Activated naive CD8-positive, alpha-beta T cell (primary cell): ENCODE measurements around the gene B4GALT2.
A peak's percentile ranks its signal among the peaks of the same experiment; 100 is the strongest.

Experiments used
- H3K27ac Mint-ChIP-seq: one replicate; pipeline ENCODE4 v1.8.0; 2021; ENCODE audit warnings: mixed read lengths
- H3K27me3 Mint-ChIP-seq: one replicate; pipeline ENCODE4 v1.8.0; 2021; ENCODE audit warnings: mixed read lengths
- H3K36me3 Mint-ChIP-seq: one replicate; pipeline ENCODE4 v1.8.0; 2021; ENCODE audit warnings: mixed read lengths
- H3K4me1 Mint-ChIP-seq: one replicate; pipeline ENCODE4 v1.8.0; 2021; ENCODE audit warnings: low read depth, mixed read lengths
- H3K4me3 Mint-ChIP-seq: one replicate; pipeline ENCODE4 v1.8.0; 2021; ENCODE audit warnings: mild to moderate bottlenecking, mixed read lengths
- H3K9me3 Mint-ChIP-seq: one replicate; pipeline ENCODE4 v1.8.0; 2021; ENCODE audit warnings: low read depth, mixed read lengths

The B4GALT2 gene

DNA sequence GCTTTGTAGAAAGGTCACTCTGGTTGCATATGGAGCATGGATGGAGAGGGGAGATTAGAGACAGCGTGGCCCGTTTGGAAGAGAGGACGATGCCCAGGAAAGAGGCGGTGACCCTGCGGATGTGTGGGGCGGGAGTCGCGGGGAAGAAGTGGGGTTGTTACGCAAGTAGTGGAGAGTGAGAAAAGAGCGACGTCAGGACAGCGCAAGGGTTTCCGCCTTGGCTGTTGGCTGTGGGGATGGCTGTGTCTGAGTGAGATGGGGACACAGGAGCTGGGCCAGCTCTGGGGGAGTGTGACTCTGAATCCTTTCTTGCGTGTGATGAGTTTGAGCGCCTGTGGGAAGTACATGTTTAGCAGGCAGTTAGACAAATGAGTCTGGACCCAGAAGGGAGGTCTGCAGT lies 3.8 kb downstream of the B4GALT2 start:
- H3K36me3 Mint-ChIP-seq: peaks cover 6% of the 10 kb centered on the region

GRCh38 chr1:43983253-43983899 lies 4.4 kb downstream of the B4GALT2 start:
- H3K4me3 Mint-ChIP-seq: no peak overlapping the region
- no peaks in the 10 kb centered on the region for H3K27me3 Mint-ChIP-seq
- no peaks in the 10 kb centered on the region for H3K9me3 Mint-ChIP-seq
- H3K4me1 Mint-ChIP-seq: peaks cover 11% of the 10 kb centered on the region
- H3K27ac Mint-ChIP-seq: no peak overlapping the region
- H3K36me3 Mint-ChIP-seq: peaks cover 4% of the 10 kb centered on the region

More for the DNA sequence above, 3.8 kb downstream of the B4GALT2 start:
- no peak overlapping the region for H3K4me3 Mint-ChIP-seq
- H3K4me1 Mint-ChIP-seq: peaks cover 17% of the 10 kb centered on the region
- H3K9me3 Mint-ChIP-seq: no peaks in the 10 kb centered on the region
- no peaks in the 10 kb centered on the region for H3K27me3 Mint-ChIP-seq
- no peak overlapping the region for H3K27ac Mint-ChIP-seq

- Mint-ChIP-seq H3K36me3 (peaks cover 4% of the 10 kb centered on the region), H3K4me1 (peaks cover 6% of the 10 kb centered on the region), H3K4me3 (no peak overlapping the region), H3K27me3 (no peaks in the 10 kb centered on the region), H3K9me3 (no peaks in the 10 kb centered on the region), H3K27ac (no peak overlapping the region)
These were observed 5.8 kb downstream of the B4GALT2 start for GRCh38 chr1:43984855-43985254.

DNA sequence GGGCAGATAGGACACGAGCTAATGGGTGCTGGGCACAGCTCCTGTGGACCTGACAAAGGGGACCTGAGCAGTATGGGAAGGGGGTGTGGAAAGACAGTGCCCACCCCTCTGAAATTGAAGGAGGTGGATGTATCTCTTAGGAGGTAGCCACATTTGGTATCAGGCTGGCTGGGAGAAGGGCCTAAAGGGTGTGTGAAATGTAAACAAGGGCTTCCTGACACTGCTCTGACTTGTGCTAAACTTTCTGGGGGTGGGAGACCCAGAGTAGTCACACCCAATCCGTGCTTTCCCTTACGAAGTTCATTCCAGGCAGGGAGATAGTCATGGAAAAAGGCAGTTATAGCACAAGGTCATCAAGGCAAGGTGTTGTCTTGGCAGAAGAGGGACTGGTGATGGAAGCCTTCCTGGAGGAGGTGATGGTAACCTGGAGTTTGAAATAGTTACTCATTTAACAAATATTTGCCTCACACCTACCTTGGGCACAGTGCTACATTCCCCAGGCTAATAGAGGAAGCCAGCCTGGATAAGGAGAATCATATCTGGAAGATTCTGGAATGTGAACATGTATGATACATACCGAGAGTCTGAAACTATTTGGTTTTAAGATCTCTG lies 7.1 kb downstream of the B4GALT2 start:
- no peak overlapping the region for H3K4me3 Mint-ChIP-seq
- H3K4me1 Mint-ChIP-seq: peaks cover under 1% of the 10 kb centered on the region
- H3K27ac Mint-ChIP-seq: no peak overlapping the region
- H3K36me3 Mint-ChIP-seq: peaks cover 4% of the 10 kb centered on the region
- H3K27me3 Mint-ChIP-seq: no peaks in the 10 kb centered on the region
- H3K9me3 Mint-ChIP-seq: no peaks in the 10 kb centered on the region

GRCh38 chr1:43986712-43987111 lies 7.7 kb downstream of the B4GALT2 start:
- no peak overlapping the region for H3K4me3 Mint-ChIP-seq
- H3K27ac Mint-ChIP-seq: no peak overlapping the region
- H3K36me3 Mint-ChIP-seq: peaks cover 4% of the 10 kb centered on the region
- no peaks in the 10 kb centered on the region for H3K27me3 Mint-ChIP-seq
- peaks cover 4% of the 10 kb centered on the region for H3K4me1 Mint-ChIP-seq
- no peaks in the 10 kb centered on the region for H3K9me3 Mint-ChIP-seq

- Mint-ChIP-seq H3K4me3 (no peak overlapping the region), H3K36me3 (peaks cover 4% of the 10 kb centered on the region), H3K9me3 (no peaks in the 10 kb centered on the region), H3K27ac (no peak overlapping the region), H3K4me1 (peaks cover 8% of the 10 kb centered on the region), H3K27me3 (no peaks in the 10 kb centered on the region)
These were observed 8.3 kb downstream of the B4GALT2 start for GRCh38 chr1:43987159-43987902.

DNA sequence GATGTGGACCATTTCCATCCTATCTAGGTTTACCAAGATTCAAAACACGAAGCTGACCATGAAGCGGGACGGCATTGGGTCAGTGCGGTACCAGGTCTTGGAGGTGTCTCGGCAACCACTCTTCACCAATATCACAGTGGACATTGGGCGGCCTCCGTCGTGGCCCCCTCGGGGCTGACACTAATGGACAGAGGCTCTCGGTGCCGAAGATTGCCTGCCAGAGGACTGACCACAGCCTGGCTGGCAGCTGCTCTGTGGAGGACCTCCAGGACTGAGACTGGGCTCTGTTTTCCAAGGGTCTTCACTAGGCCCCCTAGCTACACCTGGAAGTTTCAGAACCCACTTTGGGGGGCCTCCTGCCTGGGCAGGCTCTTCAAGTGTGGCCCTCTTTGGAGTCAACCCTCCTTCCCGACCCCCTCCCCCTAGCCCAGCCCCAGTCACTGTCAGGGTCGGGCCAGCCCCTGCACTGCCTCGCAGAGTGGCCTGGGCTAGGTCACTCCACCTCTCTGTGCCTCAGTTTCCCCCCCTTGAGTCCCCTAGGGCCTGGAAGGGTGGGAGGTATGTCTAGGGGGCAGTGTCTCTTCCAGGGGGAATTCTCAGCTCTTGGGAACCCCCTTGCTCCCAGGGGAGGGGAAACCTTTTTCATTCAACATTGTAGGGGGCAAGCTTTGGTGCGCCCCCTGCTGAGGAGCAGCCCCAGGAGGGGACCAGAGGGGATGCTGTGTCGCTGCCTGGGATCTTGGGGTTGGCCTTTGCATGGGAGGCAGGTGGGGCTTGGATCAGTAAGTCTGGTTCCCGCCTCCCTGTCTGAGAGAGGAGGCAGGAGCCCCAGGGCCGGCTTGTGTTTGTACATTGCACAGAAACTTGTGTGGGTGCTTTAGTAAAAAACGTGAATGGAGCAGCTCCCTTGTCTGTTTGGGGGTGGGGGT lies 11.5 kb downstream of the B4GALT2 start:
- H3K27ac Mint-ChIP-seq: peak overlapping the region; percentile 28
- no peaks in the 10 kb centered on the region for H3K27me3 Mint-ChIP-seq
- H3K4me3 Mint-ChIP-seq: peak overlapping the region; percentile 88
- H3K4me1 Mint-ChIP-seq: peaks cover 13% of the 10 kb centered on the region
- no peaks in the 10 kb centered on the region for H3K9me3 Mint-ChIP-seq
- H3K36me3 Mint-ChIP-seq: no peaks in the 10 kb centered on the region

DNA sequence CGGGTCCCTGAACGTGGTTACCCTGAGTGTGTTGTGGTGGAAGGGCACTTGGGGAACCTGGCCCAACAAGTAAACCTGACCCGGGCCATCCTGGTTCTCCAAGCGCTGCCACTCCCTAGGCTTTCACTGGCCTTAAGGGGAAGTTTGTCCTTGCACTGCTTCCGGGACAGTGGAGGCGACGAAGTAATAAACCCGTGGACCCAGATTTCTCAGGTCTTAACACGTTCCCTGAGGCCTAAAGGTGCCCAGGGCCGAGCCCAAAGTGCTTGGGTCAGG lies 12.1 kb downstream of the B4GALT2 start:
- H3K36me3 Mint-ChIP-seq: no peaks in the 10 kb centered on the region
- H3K4me1 Mint-ChIP-seq: peaks cover 13% of the 10 kb centered on the region
- H3K27me3 Mint-ChIP-seq: no peaks in the 10 kb centered on the region
- H3K27ac Mint-ChIP-seq: peak overlapping the region; percentile 28
- H3K9me3 Mint-ChIP-seq: no peaks in the 10 kb centered on the region
- peak overlapping the region; percentile 88 for H3K4me3 Mint-ChIP-seq

- peaks cover 13% of the 10 kb centered on the region for H3K4me1 Mint-ChIP-seq
- H3K4me3 Mint-ChIP-seq: peak within 1 kb of the TSS; percentile 88
- no peaks in the 10 kb centered on the region for H3K27me3 Mint-ChIP-seq
- no peaks in the 10 kb centered on the region for H3K9me3 Mint-ChIP-seq
- peak within 1 kb of the TSS; percentile 28 for H3K27ac Mint-ChIP-seq
- H3K36me3 Mint-ChIP-seq: no peaks in the 10 kb centered on the region
These were observed 12.6 kb downstream of the B4GALT2 start, which contains the start of gene CCDC24 for GRCh38 chr1:43991476-43992231. CCDC24 (plus strand) TSS chr1:43991599; CDS start chr1:43991879, 280 bp downstream.

GRCh38 chr1:43992232-43992995 lies 13.4 kb downstream of the B4GALT2 start:
- Mint-ChIP-seq H3K9me3 (no peaks in the 10 kb centered on the region), H3K27ac (peak overlapping the region; percentile 37), H3K4me1 (peaks cover 13% of the 10 kb centered on the region), H3K36me3 (no peaks in the 10 kb centered on the region), H3K27me3 (no peaks in the 10 kb centered on the region), H3K4me3 (peak overlapping the region; percentile 88)

DNA sequence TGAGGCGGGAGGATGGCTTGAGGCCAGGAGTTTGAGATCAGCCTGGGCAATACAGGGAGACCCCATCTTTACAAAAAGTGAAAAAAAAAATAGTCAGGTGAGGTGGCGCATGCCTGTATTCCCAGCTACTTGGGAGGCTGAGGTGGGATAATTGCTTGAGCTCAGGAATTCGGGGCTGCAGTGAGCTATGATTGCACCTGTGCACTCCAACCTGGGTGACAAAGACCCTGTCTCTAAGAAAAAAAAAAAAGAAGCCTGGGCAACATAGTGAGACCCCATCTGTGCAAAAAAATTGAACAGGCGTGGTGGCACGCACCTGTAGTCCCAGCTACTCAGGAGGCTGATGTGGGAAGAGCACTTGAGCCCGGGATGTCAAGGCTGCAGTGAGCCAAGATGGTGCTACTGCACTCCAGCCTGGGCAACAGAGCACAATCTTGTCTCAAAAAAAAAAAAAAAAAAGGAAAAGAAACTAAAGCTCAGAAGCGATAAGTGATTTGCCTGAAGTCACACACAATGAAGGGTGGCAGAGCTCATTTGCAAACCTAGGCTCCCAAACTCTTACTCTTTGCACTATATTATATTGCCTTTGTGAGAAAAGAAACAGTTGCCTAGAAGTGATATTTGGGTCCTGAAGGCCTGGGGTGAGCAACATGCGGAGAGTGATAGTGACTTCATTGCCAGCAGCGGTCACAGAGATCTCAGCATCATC lies 14.3 kb downstream of the B4GALT2 start:
- peaks cover 13% of the 10 kb centered on the region for H3K4me1 Mint-ChIP-seq
- no peaks in the 10 kb centered on the region for H3K9me3 Mint-ChIP-seq
- H3K27me3 Mint-ChIP-seq: no peaks in the 10 kb centered on the region
- H3K36me3 Mint-ChIP-seq: no peaks in the 10 kb centered on the region
- no peak overlapping the region for H3K4me3 Mint-ChIP-seq
- H3K27ac Mint-ChIP-seq: no peak overlapping the region

DNA sequence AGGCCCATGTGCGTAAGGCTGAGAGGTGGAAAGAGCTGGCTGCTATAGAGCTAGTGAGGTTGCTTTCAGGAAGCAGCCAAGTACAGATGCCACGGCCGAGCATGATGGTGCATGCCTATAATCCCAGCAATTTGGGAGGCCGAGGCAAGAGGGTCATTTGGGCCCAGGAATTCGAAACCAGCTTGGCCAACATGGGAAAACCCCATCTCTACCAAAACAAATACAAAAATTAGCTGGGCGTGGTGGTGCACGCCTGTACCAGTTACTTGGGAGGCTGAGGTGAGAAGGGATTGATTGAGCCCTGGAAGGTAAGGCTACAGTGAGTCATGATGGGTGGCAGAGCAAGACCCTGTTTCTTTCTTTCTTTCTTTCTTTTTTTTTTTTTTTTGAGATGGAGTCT lies 15.1 kb downstream of the B4GALT2 start:
- Mint-ChIP-seq H3K4me3 (no peak overlapping the region), H3K9me3 (no peaks in the 10 kb centered on the region), H3K36me3 (peaks cover 2% of the 10 kb centered on the region), H3K27ac (no peak overlapping the region), H3K27me3 (no peaks in the 10 kb centered on the region), H3K4me1 (peaks cover 13% of the 10 kb centered on the region)
